ENCODE results near the gene PPARA.

PPARA gene

DNA sequence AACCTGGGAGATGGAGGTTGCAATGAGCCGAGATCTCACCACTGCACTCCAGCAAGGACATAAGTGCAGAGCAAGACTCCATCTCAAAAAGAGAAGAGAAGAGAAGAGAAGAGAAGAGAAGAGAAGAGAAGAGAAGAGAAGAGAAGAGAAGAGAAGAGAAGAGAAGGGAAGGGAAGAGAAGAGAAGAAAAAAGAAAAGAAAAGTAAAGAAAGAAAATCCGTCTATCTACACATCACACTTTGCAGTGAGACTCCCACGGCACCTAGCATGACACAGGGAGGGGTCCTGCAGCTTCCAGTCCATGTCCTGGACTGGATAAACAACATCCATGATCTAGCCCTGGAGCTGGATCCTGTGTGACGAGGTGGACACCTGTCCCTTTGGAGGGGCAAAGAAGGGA, 4.0 kb upstream of the PPARA start:
- no peak for FAIRE-seq

DNA sequence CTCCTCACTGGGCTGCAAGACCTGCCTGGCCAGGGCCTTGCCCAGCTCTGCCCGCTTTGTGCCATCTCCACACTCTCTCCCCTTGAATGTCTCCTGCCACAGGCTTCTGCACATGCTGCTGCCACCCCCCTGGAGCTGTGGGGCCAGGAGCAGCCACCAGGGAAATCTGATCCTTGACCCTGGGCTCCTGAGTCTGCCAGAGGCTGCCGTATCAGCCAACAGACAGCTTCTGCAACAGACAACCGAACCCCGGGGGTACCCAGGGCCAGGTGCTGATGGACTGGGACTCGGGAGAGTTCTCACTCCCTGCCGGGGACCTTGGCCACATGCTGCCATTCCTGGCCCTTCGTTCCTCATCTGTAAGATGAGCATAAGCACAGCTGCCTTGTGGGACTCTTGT, 3.3 kb upstream of the PPARA start:
- FAIRE-seq = no peak

DNA sequence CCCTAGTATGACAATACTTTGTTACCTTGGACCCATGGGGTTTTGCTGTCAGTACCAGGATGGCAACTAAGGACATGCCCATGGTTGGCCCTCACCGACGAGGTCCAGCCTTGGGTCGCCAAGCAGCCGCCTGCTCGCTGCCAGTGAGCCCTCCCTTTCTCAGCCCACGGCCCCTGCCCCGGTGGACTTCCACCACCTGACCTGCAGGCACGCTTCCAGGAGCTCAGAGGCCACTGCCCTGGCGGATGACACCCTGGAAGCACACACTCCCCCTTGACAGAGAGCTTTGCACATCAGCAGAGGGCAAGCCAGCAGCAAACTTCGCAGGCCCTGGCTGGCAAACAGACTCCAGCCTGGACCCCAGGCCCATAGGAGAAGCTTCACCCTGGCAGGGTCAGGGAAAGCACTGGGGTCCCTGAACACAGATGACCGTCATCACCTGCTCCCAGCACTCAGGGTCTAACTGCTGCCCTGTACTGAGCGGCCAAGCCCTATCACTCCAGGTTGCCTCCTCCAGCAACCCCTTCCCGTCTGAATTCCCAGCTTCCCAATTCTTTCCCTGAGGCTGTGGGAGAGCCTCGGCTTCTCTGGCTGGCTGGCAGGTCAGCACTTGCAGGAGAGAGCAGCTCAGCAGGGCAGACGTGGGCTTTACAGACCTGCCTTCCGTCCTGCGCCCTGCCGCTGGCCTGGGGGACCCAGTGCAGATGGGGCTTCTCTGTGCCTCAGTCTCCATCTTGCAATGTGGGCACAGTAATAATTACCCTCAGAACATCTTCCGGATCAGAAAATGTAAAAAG, 2.7 kb upstream of the PPARA start:
- no peak for FAIRE-seq

DNA sequence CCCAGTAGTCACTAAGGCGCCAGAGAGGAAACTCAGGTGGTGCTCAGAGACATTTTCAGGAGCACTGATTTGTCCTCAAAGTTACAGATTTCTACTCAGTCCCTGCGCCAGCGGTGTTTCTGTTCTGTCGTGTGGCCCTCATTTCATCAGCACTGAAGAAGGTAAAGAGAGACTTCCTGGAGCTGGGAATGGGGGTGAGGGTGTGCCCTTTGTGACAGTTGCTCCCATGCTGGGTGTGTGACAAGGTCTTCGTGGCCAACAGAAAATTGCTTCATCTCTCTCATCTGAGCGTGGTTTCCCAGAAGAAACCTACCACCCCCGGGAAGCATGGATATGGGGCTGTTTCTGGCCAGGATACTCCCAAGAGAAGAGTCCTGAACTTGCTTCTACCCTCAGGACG, 2.0 kb upstream of the PPARA start:
- no peak for FAIRE-seq

DNA sequence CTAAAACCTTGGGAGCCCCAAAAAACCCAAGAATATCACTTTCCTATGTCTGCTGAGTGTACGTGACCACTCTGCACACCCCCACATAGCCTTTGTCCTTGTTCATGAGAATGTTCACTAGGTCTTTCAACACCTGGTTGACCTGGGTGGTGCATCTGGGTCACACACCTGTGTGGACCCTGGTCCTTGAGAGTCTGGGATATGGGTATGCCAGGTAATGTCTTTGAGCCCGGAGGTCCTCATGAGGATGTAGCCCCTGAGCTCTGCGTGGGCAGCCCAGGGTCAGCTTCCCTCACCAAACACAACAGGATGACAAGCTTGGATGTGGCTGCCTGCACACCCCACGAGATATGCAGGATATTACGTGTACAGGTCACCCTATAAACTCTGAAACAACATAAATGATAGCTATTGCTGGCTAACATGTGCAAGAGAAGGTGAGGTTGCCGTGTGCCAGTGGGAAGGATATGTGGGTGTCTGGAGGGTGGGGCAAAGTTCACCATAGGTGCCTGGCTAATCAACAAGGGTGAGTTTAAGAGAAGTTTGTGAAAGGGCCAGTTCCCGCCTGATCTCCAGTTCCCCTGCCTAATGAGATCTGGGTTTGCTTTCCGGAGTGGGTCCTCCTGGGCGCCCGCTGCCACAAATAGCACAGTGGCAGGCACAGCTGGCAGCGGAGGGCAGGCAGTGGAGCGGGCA, 1.4 kb upstream of the PPARA start:
- no peak for FAIRE-seq

DNA sequence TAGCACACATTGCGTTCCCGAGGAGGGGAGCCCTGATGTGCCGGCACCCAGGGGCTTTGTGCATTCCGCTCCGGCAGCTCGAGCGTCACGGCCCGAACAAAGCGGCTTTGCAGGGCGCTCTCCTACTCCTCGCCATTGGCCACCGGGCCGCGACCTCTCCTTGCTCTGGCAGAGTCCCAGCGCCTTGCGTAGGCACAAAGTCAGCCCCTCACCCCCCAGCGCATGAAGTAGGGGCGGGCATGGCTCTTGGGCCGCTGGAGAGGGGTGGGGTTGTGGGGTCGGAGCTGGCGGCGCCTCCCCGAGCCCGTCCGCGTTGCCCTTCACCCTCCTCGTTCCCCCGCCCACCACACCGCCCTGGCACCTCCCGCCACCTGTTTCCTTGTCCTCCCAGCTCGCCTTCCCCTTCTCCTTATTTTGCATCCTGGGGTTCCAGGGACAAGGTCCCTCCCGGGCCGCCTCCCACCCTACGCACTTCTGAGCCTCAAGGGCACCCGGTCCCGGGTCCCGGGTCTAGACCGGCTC, 753 bp upstream of the PPARA start:
- no peak for FAIRE-seq

DNA sequence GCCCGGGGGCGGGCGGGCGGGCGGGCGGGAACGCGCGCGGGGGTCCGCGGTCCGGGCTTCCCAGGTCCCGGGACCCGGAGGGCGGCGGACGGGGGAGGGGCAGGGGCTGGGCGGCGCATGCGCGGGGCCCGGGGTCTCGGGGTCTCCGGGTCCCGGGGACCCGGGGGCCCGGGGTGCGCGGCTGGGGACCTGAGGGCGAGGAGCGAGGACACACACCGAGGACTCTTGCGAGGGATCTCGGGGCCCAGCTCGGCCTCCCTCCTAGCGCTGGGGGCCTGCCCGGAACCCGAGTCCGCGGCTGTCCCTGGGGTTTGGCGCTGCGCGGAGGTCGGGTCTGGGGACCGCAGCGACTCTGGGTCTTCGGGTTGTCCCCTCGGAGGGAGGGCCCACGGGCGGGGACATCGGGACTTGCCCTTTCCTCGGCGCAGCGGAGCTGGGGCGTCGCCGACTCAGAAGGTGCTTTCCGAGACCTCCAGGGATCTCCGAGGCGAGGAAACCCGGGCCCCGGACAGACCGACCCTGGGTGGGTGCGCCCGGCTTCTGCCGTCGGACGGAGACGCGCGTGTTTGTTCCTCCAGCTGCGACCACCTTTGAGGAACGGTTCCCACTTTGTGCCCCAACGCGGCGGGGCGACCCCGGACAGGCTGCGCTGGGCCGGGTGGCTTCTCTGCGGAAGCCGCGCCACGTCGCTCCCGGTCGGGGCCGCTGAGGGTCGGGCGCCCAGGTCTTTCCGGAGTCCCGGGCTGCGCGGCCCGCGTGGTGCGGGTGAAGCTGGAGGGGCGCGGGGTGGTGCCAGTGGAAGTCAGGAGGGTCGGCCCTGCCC, 540 bp downstream of the PPARA start:
- FAIRE-seq = no peak

DNA sequence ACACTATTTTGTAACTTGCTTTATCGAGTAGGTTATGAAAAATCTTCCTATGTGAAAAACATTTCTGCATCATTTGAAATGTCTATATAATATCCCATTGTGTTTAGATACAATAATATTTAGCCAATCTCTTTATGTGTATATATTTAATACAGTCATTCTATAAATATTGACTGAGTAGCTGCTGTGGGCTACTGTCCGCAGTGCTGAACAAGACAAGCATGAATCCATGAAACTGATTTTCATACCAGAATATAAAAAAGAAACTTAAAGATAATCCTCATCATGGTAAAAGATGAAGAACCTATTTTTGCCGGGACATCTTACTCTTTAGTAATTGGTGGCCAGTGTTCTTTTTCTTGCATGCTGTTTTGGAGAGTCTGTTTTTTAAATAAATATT, 3.6 kb downstream of the PPARA start:
- no peak for FAIRE-seq

DNA sequence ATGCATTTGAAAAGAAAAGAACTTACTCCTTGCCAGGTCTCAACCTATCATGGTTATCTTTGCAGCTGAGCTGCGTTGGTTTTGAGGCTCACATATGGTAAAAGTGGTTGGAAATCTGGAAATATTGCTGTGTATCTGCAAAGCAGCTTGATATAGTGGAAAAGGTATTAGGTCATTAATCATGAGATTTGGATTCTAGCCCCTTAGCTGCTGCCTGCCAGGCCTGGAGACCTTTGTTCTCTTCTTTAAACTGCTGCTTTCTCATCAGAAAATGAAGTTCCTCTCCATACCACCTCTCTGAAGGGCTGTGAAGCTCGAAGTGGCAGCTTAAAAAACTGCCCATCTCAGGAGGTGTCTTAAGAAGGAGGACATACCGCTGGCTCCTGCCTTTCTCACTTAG, 5.7 kb downstream of the PPARA start:
- no peak for FAIRE-seq

DNA sequence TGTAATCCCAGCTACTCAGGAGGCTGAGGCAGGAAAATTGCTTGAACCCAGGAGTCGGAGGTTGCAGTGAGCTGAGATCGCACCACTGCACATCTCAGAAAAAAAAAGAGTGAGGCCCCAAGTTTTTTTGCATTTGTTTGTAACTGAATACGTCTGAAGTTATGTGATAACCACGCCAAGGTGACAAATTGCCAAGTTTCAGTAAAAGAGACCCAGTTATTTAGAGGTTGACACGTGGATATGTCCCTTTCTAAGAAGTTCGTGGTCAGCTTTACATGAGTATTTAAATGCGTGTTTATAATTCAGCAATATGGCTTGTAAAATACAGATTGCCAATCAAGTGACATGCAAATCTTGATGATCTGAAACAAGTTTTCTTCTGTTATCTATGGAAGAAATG, 8.0 kb downstream of the PPARA start:
- no peak for FAIRE-seq

DNA sequence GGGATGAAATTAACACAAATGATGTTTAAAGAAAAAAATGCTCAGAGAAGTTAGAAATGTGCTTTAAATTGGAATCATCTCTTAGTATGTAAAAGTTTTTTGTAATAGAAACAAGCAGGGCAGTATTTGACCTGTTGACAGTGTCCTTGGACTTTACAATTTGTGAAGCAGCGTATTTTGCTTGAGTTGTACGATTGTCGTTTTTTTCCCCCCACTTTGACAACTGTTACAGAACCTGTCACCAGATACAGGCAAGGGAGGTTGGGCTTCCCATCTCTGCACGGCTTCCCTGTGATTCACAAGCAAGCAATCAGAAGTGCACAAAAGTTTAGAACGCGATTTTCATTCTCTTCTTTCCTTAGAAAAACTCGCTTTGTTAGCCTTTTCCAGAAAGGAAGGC, 8.9 kb downstream of the PPARA start:
- FAIRE-seq = no peak

DNA sequence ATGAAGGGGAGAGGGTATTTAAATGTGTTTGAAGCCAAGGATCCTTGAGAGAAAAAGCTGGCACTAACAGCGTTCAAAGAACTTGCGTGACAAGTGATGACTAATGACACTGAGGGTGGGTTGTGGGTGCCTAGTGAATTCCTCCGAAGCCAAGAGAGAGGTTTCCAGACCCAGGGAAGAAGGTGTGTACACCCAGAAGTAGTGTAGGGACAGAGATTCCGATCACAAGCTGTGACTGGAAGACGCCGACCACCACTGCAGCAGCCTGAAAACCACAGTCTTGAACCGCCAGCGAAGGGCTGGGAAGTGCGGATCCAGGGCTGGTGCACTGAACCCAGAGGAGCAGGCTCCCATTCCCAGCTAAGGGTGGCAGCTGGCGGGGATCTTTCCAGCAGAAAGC, 9.5 kb downstream of the PPARA start:
- no peak for FAIRE-seq

DNA sequence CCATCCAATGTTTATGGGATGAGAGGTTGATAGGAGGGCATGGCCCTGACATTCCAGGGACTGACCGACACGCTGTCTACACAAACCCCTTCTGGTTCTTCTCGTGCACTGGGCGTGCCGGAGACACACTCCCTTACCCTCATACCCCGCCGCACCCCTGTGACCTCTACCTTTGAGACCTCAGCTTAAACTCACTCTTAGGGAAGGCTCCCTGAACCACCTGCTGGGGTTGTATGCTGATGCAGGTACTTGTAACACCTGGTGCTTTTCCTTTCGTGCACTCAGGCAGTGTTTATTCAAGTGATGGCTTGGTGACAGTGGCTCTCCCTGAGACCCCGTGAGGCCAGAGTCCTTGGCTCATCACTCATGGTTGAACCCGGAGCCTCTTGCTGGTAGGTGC, 12.0 kb downstream of the PPARA start:
- no peak for FAIRE-seq

DNA sequence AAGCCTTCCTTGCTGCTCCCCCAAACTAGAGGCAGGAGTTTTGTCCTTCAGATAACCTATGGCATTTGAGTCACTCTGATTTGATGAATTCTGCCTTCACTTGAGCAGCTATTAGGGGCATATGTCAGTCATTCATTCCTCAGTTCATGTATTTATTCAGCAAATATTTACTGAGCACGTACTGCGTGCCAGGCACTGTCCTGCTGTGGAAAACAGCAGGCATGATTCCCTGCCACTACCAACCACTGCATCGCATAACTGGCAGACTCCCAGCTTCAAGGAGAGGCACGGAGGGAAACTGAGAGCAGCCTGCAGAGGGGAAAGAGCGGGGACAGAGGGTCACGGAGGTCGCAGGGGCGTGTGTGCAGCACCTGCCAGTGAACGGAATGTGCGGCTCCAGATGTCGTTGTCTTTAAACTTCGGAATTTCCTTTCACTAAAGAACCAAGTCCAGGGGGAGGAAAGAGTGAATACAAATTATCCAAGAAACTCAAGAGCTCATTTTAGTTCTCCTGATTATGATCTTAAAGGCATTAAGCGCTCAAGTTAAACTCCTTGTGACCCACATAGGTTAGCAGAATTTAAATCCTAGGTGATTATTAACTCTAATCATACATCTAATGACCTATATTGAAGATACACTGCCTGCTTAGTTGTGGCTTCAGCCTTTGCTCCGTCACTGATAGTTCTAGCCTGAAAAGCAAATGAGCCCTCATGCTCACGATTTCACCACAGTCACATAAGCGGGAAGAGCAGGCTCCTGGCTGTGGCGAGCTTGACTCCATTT, 12.6 kb downstream of the PPARA start:
- no peak for FAIRE-seq

DNA sequence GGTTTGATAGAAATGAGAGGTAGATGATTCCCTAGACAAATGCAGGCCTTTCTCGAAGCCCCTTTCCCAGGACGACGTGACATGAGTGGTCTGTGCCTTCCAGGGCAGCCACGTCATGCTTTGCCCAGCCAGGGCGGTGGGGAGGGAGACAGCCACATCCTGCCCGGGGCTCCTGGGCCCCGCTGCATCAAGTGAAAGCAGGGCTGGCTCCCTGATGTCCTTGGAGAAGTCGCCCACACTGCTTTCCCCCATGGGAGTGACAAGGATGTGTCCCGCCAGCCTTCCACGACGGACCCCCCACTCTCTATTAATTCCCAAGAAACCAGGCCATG, 13.2 kb downstream of the PPARA start:
- no peak for FAIRE-seq

DNA sequence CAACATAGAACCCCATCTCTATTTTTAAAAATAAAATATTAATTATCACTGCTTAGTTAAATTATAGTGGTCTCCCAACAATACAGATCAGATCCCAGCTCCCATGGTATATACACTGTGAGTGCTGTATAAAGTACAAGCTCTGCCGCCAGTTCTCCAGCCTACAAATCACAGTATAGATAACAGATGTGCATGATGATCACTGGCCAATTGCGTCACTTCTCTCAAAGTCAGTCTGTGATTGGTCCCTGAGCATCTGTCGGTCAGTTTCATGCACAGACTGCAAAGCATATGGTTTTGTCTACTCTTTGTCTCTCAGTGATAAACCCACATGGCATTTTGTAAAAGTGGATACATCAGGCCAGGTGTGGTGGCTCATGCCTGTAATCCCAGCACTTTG, 15.7 kb downstream of the PPARA start:
- no peak for FAIRE-seq

DNA sequence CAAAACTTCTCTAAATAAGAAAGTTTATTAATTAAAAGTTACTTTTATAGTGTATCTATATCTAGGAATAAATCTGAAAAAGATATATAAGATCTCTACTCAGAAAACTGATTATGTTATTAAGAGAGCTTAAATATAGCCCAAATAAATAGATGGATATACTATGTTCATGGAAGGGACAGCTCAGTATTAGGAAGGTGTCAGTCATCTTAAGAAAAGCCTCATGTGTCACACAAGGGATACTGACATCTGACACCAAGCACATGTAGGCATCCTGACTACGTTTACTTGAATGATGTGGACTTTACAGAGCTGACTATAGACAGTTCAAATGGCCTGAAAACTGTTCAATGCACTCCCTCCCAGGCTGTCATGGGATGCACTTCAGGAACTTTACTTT, 19.3 kb downstream of the PPARA start:
- FAIRE-seq = no peak

DNA sequence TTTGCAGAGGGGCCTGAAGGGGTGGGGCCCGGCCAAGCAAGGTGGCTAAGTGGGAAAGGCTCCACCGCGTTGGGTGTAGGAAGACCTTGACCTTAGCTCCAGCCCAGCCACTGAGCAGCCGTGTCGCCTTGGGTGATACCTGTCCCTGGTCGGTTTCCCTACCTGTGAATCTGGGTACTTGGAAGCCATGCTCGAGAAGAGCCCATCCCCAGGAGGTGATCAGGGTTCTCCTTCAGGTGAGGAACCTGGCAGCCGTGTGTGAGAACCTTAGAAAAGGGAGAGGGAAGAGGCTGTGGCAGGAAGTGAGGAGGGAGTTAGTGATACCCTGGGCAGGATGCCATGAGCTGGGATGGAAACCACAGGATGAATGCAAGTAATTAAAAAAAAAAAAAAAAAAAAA, 21.6 kb downstream of the PPARA start:
- FAIRE-seq = no peak

DNA sequence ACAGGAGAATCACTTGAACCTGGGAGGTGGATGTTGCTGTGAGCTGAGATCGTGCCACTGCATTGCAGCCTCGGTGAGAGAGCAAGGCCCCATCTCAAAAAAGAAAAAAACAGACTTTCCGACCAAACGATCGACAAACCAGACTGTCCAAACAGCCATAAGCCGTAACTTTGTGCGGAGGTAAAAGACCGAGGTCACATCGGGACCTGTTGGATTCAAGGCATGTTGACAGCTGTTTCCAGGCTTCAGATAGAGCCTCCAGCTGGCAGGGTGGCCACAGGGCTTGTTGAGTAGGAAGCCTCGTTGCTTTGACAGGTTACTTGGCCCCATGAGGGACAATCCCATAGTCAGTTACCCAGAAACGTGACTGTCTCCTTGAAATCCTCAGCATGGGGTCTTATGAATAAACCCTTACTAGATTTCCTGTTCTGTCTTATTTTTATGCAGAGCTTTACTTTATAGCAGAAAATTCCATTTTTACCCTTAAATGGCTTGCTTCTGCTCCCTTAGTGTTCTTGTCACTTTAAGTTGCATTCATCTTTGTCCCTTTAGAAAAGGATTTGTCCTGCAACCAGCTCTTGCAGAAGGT, 22.3 kb downstream of the PPARA start:
- FAIRE-seq = no peak

DNA sequence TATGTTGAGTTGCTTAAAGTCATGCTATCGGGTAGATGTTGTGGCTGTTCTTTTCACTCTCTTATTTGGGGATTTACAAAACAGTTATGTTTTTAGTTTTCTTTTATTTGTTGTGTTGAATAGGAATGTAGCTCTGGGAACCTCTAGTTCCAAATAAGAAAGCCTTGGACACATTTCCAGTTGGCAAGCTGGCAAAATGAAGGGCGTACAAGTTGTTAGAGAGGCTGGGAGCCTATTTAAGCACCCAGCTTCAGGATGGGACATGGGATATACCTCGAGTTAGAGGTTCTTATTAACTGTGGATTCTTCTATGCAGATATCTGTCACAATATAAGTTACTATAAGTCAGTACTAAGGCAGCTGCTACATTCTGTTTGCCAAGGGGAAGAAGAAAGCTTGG, 22.8 kb downstream of the PPARA start:
- FAIRE-seq = no peak

DNA sequence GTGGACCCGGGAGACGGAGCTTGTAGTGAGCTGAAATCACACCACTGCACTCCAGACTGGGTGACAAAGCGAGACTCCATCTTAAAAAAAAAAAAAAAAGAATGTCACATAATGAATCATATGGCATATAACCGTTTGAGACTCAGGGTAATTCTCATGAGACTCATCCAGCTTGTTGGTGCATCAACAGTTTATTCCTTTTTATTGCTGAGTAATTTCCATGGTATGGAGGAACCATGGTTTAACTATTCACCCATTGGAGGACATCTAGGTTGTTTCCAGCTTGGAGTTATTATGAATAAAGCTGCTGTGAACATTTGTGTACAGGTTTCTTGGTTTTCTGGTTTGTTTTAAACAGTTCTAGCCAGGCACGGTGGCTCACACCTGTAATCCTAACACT, 25.3 kb downstream of the PPARA start:
- no peak for FAIRE-seq

DNA sequence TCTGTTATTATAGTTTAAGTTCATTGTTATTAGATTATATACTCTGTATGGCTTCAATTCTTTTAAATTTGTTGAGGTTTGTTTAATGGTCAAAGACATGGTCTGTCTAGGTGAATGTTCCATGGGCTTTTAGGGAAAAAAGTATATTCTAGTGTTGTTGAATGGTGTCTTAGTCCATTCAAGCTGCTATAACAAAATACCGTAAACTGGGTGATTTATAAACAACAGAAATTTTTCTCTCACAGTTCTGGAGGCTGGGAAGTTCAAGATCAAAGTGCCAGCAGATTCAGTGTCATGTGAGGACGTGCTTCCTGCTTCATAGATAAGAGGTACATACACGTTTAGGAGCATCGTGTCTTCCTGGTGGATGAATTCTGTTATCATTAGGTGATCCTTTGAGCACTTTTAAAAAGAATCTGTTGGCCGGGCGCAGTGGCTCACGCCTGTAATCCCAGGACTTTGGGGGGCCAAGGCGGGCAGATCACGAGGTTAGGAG, 26.2 kb downstream of the PPARA start:
- no peak for FAIRE-seq

All from G401.6 (cell line).